H9 (cell line): ENCODE measurements around the gene RAPH1. TPM values are rescaled to one million over a fixed set of nuclear protein-coding genes. Genes with fewer than 3 reads are reported as not detected.

Experiments used
- DNase-seq: peaks from one replicate; pipeline ENCODE4 v3.0.0-alpha.2; 2017
- H2AFZ ChIP-seq: one replicate; pipeline ENCODE4 v1.6.1; 2013; ENCODE audit warnings: mild to moderate bottlenecking, low read length, control low read depth, moderate library complexity
- H2AK5ac ChIP-seq: 2 replicates; pipeline ENCODE4 v1.6.1; 2013; ENCODE audit warnings: low read length, control low read depth, mixed read lengths; ENCODE audit not compliant: insufficient read length
- H2BK120ac ChIP-seq: one replicate; pipeline ENCODE4 v1.6.1; 2013; ENCODE audit warnings: low read depth, mild to moderate bottlenecking, low read length, control low read depth, inconsistent platforms; ENCODE audit not compliant: poor library complexity, severe bottlenecking
- H2BK12ac ChIP-seq: 2 replicates; pipeline ENCODE4 v1.6.1; 2013; ENCODE audit warnings: low read length, control low read depth, mixed read lengths, low read depth; ENCODE audit not compliant: insufficient read length
- H2BK15ac ChIP-seq: 2 replicates; pipeline ENCODE4 v1.6.1; 2013; ENCODE audit warnings: low read depth, low read length, control low read depth
- H2BK20ac ChIP-seq: one replicate; pipeline ENCODE4 v1.6.1; 2013; ENCODE audit warnings: low read depth, mild to moderate bottlenecking, low read length, control low read depth, inconsistent platforms; ENCODE audit not compliant: poor library complexity, severe bottlenecking
- H2BK5ac ChIP-seq: 2 replicates; pipeline ENCODE4 v1.6.1; 2013; ENCODE audit warnings: low read length, control low read depth, mixed read lengths; ENCODE audit not compliant: insufficient read length
- H3K14ac ChIP-seq: 2 replicates; pipeline ENCODE4 v1.6.1; 2013; ENCODE audit warnings: low read length, control low read depth; ENCODE audit not compliant: insufficient read depth
- H3K18ac ChIP-seq: 2 replicates; pipeline ENCODE4 v1.6.1; 2013; ENCODE audit warnings: low read depth, mild to moderate bottlenecking, mixed read lengths, low read length, control low read depth; ENCODE audit not compliant: insufficient read length
- H3K23ac ChIP-seq: 2 replicates; pipeline ENCODE4 v1.6.1; 2013; ENCODE audit warnings: low read length, control low read depth, mixed read lengths, low read depth; ENCODE audit not compliant: insufficient read length
- H3K23me2 ChIP-seq: 2 replicates; pipeline ENCODE4 v1.6.1; 2013; ENCODE audit warnings: low read depth, mild to moderate bottlenecking, mixed read lengths, low read length, control low read depth; ENCODE audit not compliant: insufficient read length, poor library complexity, severe bottlenecking
- H3K27ac ChIP-seq: 2 replicates; pipeline ENCODE4 v1.5.1; 2013; ENCODE audit warnings: low read length, control low read depth, mixed read lengths, low read depth; ENCODE audit not compliant: insufficient read length
- H3K27me3 ChIP-seq: 2 replicates; pipeline ENCODE4 v1.6.1; 2013; ENCODE audit warnings: low read length, control low read depth, inconsistent platforms; ENCODE audit not compliant: insufficient read depth
- H3K4ac ChIP-seq: 2 replicates; pipeline ENCODE4 v1.6.1; 2013; ENCODE audit warnings: low read depth, mild to moderate bottlenecking, control low read depth, inconsistent platforms, low read length, moderate library complexity
- H3K4me1 ChIP-seq: 2 replicates; pipeline ENCODE4 v1.6.1; 2013; ENCODE audit warnings: low read length, control low read depth, inconsistent platforms; ENCODE audit not compliant: insufficient read depth
- H3K4me2 ChIP-seq: 2 replicates; pipeline ENCODE4 v1.6.1; 2013; ENCODE audit warnings: low read length, control low read depth, mixed read lengths; ENCODE audit not compliant: insufficient read length, insufficient read depth
- H3K56ac ChIP-seq: 2 replicates; pipeline ENCODE4 v1.6.1; 2013; ENCODE audit warnings: low read depth, mild to moderate bottlenecking, mixed read lengths, low read length, control low read depth; ENCODE audit not compliant: insufficient read length
- H3K79me1 ChIP-seq: 2 replicates; pipeline ENCODE4 v1.6.1; 2013; ENCODE audit warnings: low read depth, mild to moderate bottlenecking, moderate library complexity, low read length, control low read depth, inconsistent platforms; ENCODE audit not compliant: insufficient read depth, poor library complexity, severe bottlenecking
- H3K79me2 ChIP-seq: 2 replicates; pipeline ENCODE4 v1.6.1; 2013; ENCODE audit warnings: low read length, control low read depth, inconsistent platforms; ENCODE audit not compliant: insufficient read depth
- H3K9ac ChIP-seq: 2 replicates; pipeline ENCODE4 v1.6.1; 2013; ENCODE audit warnings: low read length, control low read depth, mixed read lengths; ENCODE audit not compliant: insufficient read length; ENCODE audit errors: extremely low read depth
- H3K9me3 ChIP-seq: one replicate; pipeline ENCODE4 v1.6.1; 2013; ENCODE audit warnings: low read depth, low read length, inconsistent platforms; ENCODE audit not compliant: control insufficient read depth
- H3T11ph ChIP-seq: one replicate; pipeline ENCODE4 v1.6.1; 2013; ENCODE audit warnings: mild to moderate bottlenecking, low read length, control low read depth, inconsistent platforms
- H4K20me1 ChIP-seq: one replicate; pipeline ENCODE4 v1.6.1; 2013; ENCODE audit not compliant: control insufficient read depth, insufficient read length, insufficient read depth
- H4K5ac ChIP-seq: 2 replicates; pipeline ENCODE4 v1.6.1; 2013; ENCODE audit warnings: low read depth, mild to moderate bottlenecking, mixed read lengths, low read length, control low read depth; ENCODE audit not compliant: insufficient read length
- H4K8ac ChIP-seq: replicated peaks from 2 replicates; pipeline ENCODE4 v1.6.1; 2013; ENCODE audit warnings: low read length, control low read depth, mixed read lengths, low read depth; ENCODE audit not compliant: insufficient read length
- H4K91ac ChIP-seq: 2 replicates; pipeline ENCODE4 v1.6.1; 2013; ENCODE audit warnings: low read depth, mild to moderate bottlenecking, moderate library complexity, mixed read lengths, low read length, control low read depth; ENCODE audit not compliant: insufficient read length
- H3K27ac Mint-ChIP-seq, 3 experiments: 2 replicates in 2 of 3; 3 replicates in 1 of 3; pipeline ENCODE4 v1.8.0; 2020 to 2021; ENCODE audit warnings: mixed read lengths in 3 of 3, mild to moderate bottlenecking in 1 of 3, moderate library complexity in 1 of 3
- H3K27me3 Mint-ChIP-seq: 2 replicates; pipeline ENCODE4 v1.8.0; 2021; ENCODE audit warnings: low read depth, mild to moderate bottlenecking, moderate library complexity, mixed read lengths
- H3K36me3 Mint-ChIP-seq, 3 experiments: 2 replicates in 2 of 3; 3 replicates in 1 of 3; pipeline ENCODE4 v1.8.0; 2020 to 2021; ENCODE audit warnings: low read depth in 3 of 3, mixed read lengths in 3 of 3; ENCODE audit not compliant: insufficient read depth in 1 of 3
- H3K4me1 Mint-ChIP-seq, 2 experiments: 2 replicates each; pipeline ENCODE4 v1.8.0; 2020; ENCODE audit warnings: mixed read lengths in 2 of 2
- H3K4me3 Mint-ChIP-seq, 2 experiments: 2 replicates in 1 of 2; 3 replicates in 1 of 2; pipeline ENCODE4 v1.8.0; 2020 to 2021; ENCODE audit warnings: mild to moderate bottlenecking in 2 of 2, mixed read lengths in 2 of 2, moderate library complexity in 1 of 2
- H3K9me3 Mint-ChIP-seq, 2 experiments: 2 replicates in 1 of 2; 3 replicates in 1 of 2; pipeline ENCODE4 v1.8.0; 2020; ENCODE audit warnings: mild to moderate bottlenecking in 2 of 2, mixed read lengths in 2 of 2, moderate library complexity in 1 of 2
- CTCF ChIP-seq: fragments of 200-600 bp; sonication (generic); conservative IDR thresholded peaks from 3 replicates; pipeline ENCODE4 v1.8.0; 2021; ENCODE audit warnings: antibody characterized with exemption, mild to moderate bottlenecking
- WGBS: extraction: QIAGEN DNeasy Blood & Tissue Kit; methylation state at CpG from one replicate; pipeline ENCODE4 v1.1.7; 2013; ENCODE audit warnings: missing lambda C conversion rate, low lambda C conversion rate, mixed read lengths; ENCODE audit not compliant: insufficient read length; ENCODE audit errors: extremely low coverage; 5-methylcytosine and 5-hydroxymethylcytosine counted together
- total RNA-seq: library from RNA; stranded (reverse); gene quantifications from 2 replicates; pipeline ENCODE4 v1.2.1, GENCODE V29; 2021

RAPH1 gene
- total RNA-seq, 1 experiment from 2014 or later, result 17.1 TPM

DNA sequence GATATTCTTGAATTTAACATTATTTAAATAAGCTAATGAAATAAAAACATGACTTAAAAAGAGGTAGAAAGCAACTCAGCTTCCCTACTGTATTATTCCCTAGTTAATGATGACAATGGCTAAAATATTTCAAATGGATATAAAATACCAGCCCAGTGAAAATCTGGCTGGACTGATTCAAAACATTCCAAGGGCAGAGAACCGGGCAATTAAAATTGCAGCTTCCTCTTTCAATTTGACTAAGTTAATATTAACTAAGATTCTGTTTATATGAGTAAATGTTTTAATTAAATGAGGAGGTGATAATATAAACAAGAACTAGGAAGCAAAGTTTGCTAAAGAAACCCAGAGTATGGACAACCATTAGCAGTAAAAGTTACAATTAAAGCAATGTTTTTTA, 65.6 kb downstream of the RAPH1 start:
- Histone ChIP-seq H2BK5ac (no peak overlapping the region), H3K23me2 (no peaks in the 10 kb centered on the region), H2AK5ac (no peak overlapping the region), H3K23ac (no peak overlapping the region), H3K9ac (no peak overlapping the region), H3K14ac (no peak overlapping the region), H2BK15ac (no peak overlapping the region), H3K79me1 (no peaks in the 10 kb centered on the region), H2BK20ac (no peak overlapping the region), H3K18ac (no peak overlapping the region), H4K8ac (no peak overlapping the region), H4K91ac (no peak overlapping the region), H2AFZ (no peak overlapping the region), H4K20me1 (no peaks in the 10 kb centered on the region), H3K56ac (no peak overlapping the region), H3T11ph (no peak overlapping the region), H2BK120ac (no peak overlapping the region), H3K9me3 (no peaks in the 10 kb centered on the region), H3K27me3 (no peaks in the 10 kb centered on the region), H3K4ac (no peak overlapping the region), H3K27ac (no peak overlapping the region), H3K79me2 (no peaks in the 10 kb centered on the region), H3K4me1 (no peaks in the 10 kb centered on the region), H4K5ac (no peak overlapping the region), H2BK12ac (no peak overlapping the region), H3K4me2 (no peak overlapping the region)
- WGBS, result no CpG with 5 or more reads among the region's 1 CpG
- no peaks in the 10 kb centered on the region for H3K27me3 Mint-ChIP-seq
- H3K36me3 Mint-ChIP-seq, result no peaks in the 10 kb centered on the region
- DNase-seq, result no peak
- H3K4me3 Mint-ChIP-seq, result no peak overlapping the region
- H3K27ac Mint-ChIP-seq, result no peak overlapping the region
- TF ChIP-seq CTCF, result no peak
- no peaks in the 10 kb centered on the region for H3K9me3 Mint-ChIP-seq
- H3K4me1 Mint-ChIP-seq, result no peaks in the 10 kb centered on the region
